Endothelial cell of umbilical vein (primary cell): ENCODE results near the gene LPP. TPM values are rescaled to one million over a fixed set of nuclear protein-coding genes. Genes with fewer than 3 reads are reported as not detected.

Experiments
- BruUV-seq: library from RNA; stranded (reverse); fragments of 400-500 nt; replicated peaks from 2 replicates; lab custom pipeline; 2021; lab: Mats Ljungman, UMichigan
- CTCF ChIA-PET: fragments of 300-600, 350-600 bp; sonication (Branson Sonifier 250); formaldehyde crosslinking; loops from one replicate; lab custom pipeline; 2021; ENCODE audit warnings: antibody characterized with exemption, inconsistent platforms; lab: Charles Lee
- POLR2A ChIA-PET: fragments of 300-600, 350-600 bp; sonication (Branson Sonifier 250); formaldehyde crosslinking; loops from one replicate; lab custom pipeline; 2021; ENCODE audit warnings: antibody characterized with exemption, inconsistent platforms; lab: Charles Lee
- DNase-seq: peaks from one replicate; pipeline ENCODE4 v3.0.0-alpha.2; 2011; ENCODE audit warnings: low read depth, low spot score
- FAIRE-seq: peaks from 2 replicates; lab custom pipeline; 2011; peaks lifted over from hg19 to GRCh38; lab: Jason Lieb, UNC
- H2AFZ ChIP-seq: 2 replicates; pipeline ENCODE4 v1.6.0; 2012; ENCODE audit warnings: low read depth, low read length, control low read depth, inconsistent platforms
- H3K27ac ChIP-seq: 2 replicates; pipeline ENCODE4 v1.5.1; 2011; ENCODE audit warnings: low read depth, mild to moderate bottlenecking, control low read depth, low read length, moderate library complexity; ENCODE audit not compliant: insufficient read depth
- H3K27me3 ChIP-seq, 2 experiments: 2 replicates each; pipeline versions ENCODE4 v1.6.0 to v1.6.1; 2011; ENCODE audit warnings: low read length in 2 of 2, mixed read lengths in 1 of 2; ENCODE audit not compliant: control insufficient read depth in 2 of 2, insufficient read depth in 2 of 2
- H3K36me3 ChIP-seq, 2 experiments: 2 replicates in 1 of 2; 3 replicates in 1 of 2; pipeline ENCODE4 v1.5.1; 2011; ENCODE audit warnings: low read length in 2 of 2, mild to moderate bottlenecking in 1 of 2, moderate library complexity in 1 of 2; ENCODE audit not compliant: control insufficient read depth in 2 of 2, insufficient read depth in 2 of 2; ENCODE audit errors: extremely low read depth in 1 of 2
- H3K4me1 ChIP-seq: 3 replicates; pipeline ENCODE4 v1.5.1; 2011; ENCODE audit warnings: mild to moderate bottlenecking, low read length; ENCODE audit not compliant: control insufficient read depth, insufficient read depth; ENCODE audit errors: extremely low read depth
- H3K4me2 ChIP-seq: 2 replicates; pipeline ENCODE4 v1.6.1; 2011; ENCODE audit warnings: low read length, control low read depth, mixed read lengths; ENCODE audit not compliant: insufficient read depth
- H3K4me3 ChIP-seq, 3 experiments: fragments of 200-600 bp in 1 of 3; sonication (generic), shearing (Covaris generic) in 1 of 3; replicated peaks in 1 of 3; 2 replicates each; pipeline ENCODE4 v1.5.1; 2011 to 2016; ENCODE audit warnings: control low read depth in 3 of 3, low read length in 3 of 3, mild to moderate bottlenecking in 2 of 3, inconsistent platforms in 1 of 3, low read depth in 1 of 3, moderate library complexity in 1 of 3; ENCODE audit not compliant: insufficient read depth in 1 of 3
- H3K79me2 ChIP-seq: 2 replicates; pipeline ENCODE4 v1.6.0; 2012; ENCODE audit warnings: low read length, inconsistent platforms; ENCODE audit not compliant: control insufficient read depth, insufficient read depth
- H3K9ac ChIP-seq: replicated peaks from 2 replicates; pipeline ENCODE3; 2011; ENCODE audit warnings: low read length, control low read depth; ENCODE audit not compliant: insufficient read depth; ENCODE audit errors: extremely low read depth
- H3K9me1 ChIP-seq: replicated peaks from 3 replicates; pipeline ENCODE4 v1.6.0; 2011; ENCODE audit warnings: mild to moderate bottlenecking, low read length; ENCODE audit not compliant: control insufficient read depth, insufficient read depth; ENCODE audit errors: extremely low read depth
- H3K9me3 ChIP-seq: replicated peaks from 2 replicates; pipeline ENCODE4 v1.5.1; 2012; ENCODE audit warnings: low read length, inconsistent platforms; ENCODE audit not compliant: control insufficient read depth, insufficient read depth
- H4K20me1 ChIP-seq: replicated peaks from 2 replicates; pipeline ENCODE3; 2011; ENCODE audit warnings: mild to moderate bottlenecking, low read length; ENCODE audit not compliant: control insufficient read depth, insufficient read depth; ENCODE audit errors: extremely low read depth
- CTCF ChIP-seq, 2 donors: IDR thresholded peaks; 1 replicate in 1 of 2; 2 replicates in 1 of 2; pipeline ENCODE4 v1.5.1; 2011; ENCODE audit warnings: low read length in 2 of 2, mild to moderate bottlenecking in 2 of 2, moderate library complexity in 2 of 2, control low read depth in 1 of 2, inconsistent platforms in 1 of 2, low read depth in 1 of 2; ENCODE audit not compliant: insufficient read depth in 1 of 2; ENCODE audit errors: extremely low read depth in 1 of 2
- EZH2 ChIP-seq: IDR thresholded peaks from 2 replicates; pipeline ENCODE4 v1.6.1; 2012; ENCODE audit warnings: borderline replicate concordance, low read depth, mild to moderate bottlenecking, moderate library complexity, low read length, inconsistent platforms; ENCODE audit not compliant: severe bottlenecking
- FOS ChIP-seq: IDR thresholded peaks from 2 replicates; pipeline ENCODE4 v1.6.1; 2011; ENCODE audit warnings: mild to moderate bottlenecking, low read length, moderate library complexity, borderline replicate concordance; ENCODE audit not compliant: insufficient read depth
- GATA2 ChIP-seq: IDR thresholded peaks from 2 replicates; pipeline ENCODE4 v1.7.0; 2011; ENCODE audit warnings: low read depth, mild to moderate bottlenecking, moderate library complexity, mixed read lengths, low read length; ENCODE audit not compliant: insufficient read length, insufficient read depth
- JUN ChIP-seq: IDR thresholded peaks from 2 replicates; pipeline ENCODE4 v1.6.1; 2011; ENCODE audit warnings: borderline replicate concordance, low read depth; ENCODE audit not compliant: insufficient read length, insufficient read depth
- MAX ChIP-seq: IDR thresholded peaks from 2 replicates; pipeline ENCODE4 v1.6.1; 2011; ENCODE audit not compliant: insufficient read depth, insufficient read length
- MYC ChIP-seq: IDR thresholded peaks from one replicate; pipeline ENCODE4 v1.6.1; 2011; ENCODE audit warnings: mild to moderate bottlenecking, low read depth, low read length
- POLR2A ChIP-seq: IDR thresholded peaks from 2 replicates; pipeline ENCODE4 v1.6.1; 2012; ENCODE audit warnings: low read depth, mild to moderate bottlenecking, control low read depth, low read length
- POLR2AphosphoS5 ChIP-seq: IDR thresholded peaks from 2 replicates; pipeline ENCODE4 v1.6.1; 2012; ENCODE audit warnings: low read depth, mild to moderate bottlenecking, control low read depth, low read length, moderate library complexity; ENCODE audit not compliant: insufficient read depth
- dilution Hi-C: fragments of 300-500 bp; cut with MboI; formaldehyde crosslinking; loops from one replicate; pipeline ENCODE4 v1.15.0; 2019; ENCODE audit warnings: low sequenced_read_pairs; ENCODE audit not compliant: extremely low pct_ligation_motif_present
- intact Hi-C: fragments of 100-400 bp; cut with micrococcal nuclease; formaldehyde crosslinking; loops from one replicate; pipeline ENCODE4 v1.10.0; 2022
- polyA plus RNA-seq, 4 experiments: library from polyadenylated mRNA; depleted of rRNA in 3 of 4; stranded (reverse) in 3 of 4; unstranded in 1 of 4; fragments of >200 nt; gene quantifications; 2 replicates each; pipeline versions ENCODE4 v1.2.1 to v1.2.3, GENCODE V29; 2011 to 2012; ENCODE audit warnings: missing spikeins in 1 of 4
- total RNA-seq: library from RNA; stranded (reverse); gene quantifications from 2 replicates; pipeline ENCODE4 v1.2.3, GENCODE V29; 2021

Gene LPP
- total and polyA plus RNA-seq, 2 donors (not counting 3 experiments of a cell fraction or from before 2014, with no cell fraction given) = 16.9 to 153 TPM

- dilution Hi-C loops = no loop called here
- no peak overlapping the region for H3K4me3 ChIP-seq
- DNase-seq (no peak), FAIRE-seq (no peak)
- no peak overlapping the region for H2AFZ ChIP-seq
- no peak overlapping the region for H3K27ac ChIP-seq
- no peak for TF ChIP-seq GATA2
- TF ChIP-seq POLR2AphosphoS5 = no peak
- no peak for TF ChIP-seq EZH2
- TF ChIP-seq POLR2A = no peak
- TF ChIP-seq MYC = no peak
- no peak for TF ChIP-seq JUN
- TF ChIP-seq MAX = no peak
- no peak for TF ChIP-seq CTCF (IDR thresholded peaks at IDR 0.05; ENCODE audit: extremely low read depth in 1 of 2, insufficient read depth in 1 of 2, low read depth in 1 of 2, low read length in 2 of 2)
- TF ChIP-seq FOS = no peak
- no peak overlapping the region for H3K4me2 ChIP-seq
- BruUV-seq = no TSS peak
- H3K79me2 ChIP-seq = no peaks in the 10 kb centered on the region
- intact Hi-C loops = no loop called here
- peaks cover 16% of the 10 kb centered on the region for H3K4me1 ChIP-seq
- H3K27me3 ChIP-seq = no peaks in the 10 kb centered on the region
- POLR2A ChIA-PET = no interaction called here
- no peaks in the 10 kb centered on the region for H3K9me3 ChIP-seq
- no peak overlapping the region for H3K9ac ChIP-seq
- CTCF ChIA-PET = no interaction called here
- no peaks in the 10 kb centered on the region for H3K9me1 ChIP-seq
- peaks cover 2 to 5% of the 10 kb centered on the region in 2 experiments for H3K36me3 ChIP-seq
- no peaks in the 10 kb centered on the region for H4K20me1 ChIP-seq
Measured at GRCh38 chr3:188878076-188878475, 724.1 kb downstream of the LPP start.
